Renal pelvis (tissue), 12 donors: ENCODE data around the gene KRT5. TPM values are rescaled to one million over a fixed set of nuclear protein-coding genes. Genes with fewer than 3 reads are reported as not detected.

Experiments
- DNase-seq: peaks from one replicate; pipeline ENCODE4 v3.0.0-alpha.2; 2013
- long read RNA-seq, 16 experiments: transcript quantifications; one replicate each; lab custom pipeline, GENCODE V29; 2026
- polyA plus RNA-seq, 3 donors: library from polyadenylated mRNA; unstranded; fragments of 120-200 nt; gene quantifications; one replicate each; pipeline ENCODE4 v1.2.1, GENCODE V29; 2013; ENCODE audit not compliant: insufficient read length in 3 of 3

Gene KRT5
- polyA plus RNA-seq = 1 to 10 TPM in 1 of 3 donors, under 1 TPM in 2; 0.44 to 1.1 (median 0.59) TPM
- long read RNA-seq, donor 1 = 0 reads
- long read RNA-seq, donor 2 = 0 reads
- long read RNA-seq, donor 3 = 0 reads
- long read RNA-seq, donor 4, partial matches to known transcripts = 0 of 1 reads
- long read RNA-seq, donor 4, other reads (novel, unspliced or antisense) = 0 of 1 reads
- long read RNA-seq, donor 5 = 0 reads
- long read RNA-seq, donor 6 = 0 reads
- long read RNA-seq, donor 7, partial matches to known transcripts = 0 of 2 reads
- long read RNA-seq, donor 7, other reads (novel, unspliced or antisense) = 0 of 2 reads
- long read RNA-seq, donor 8 = 0 reads
- long read RNA-seq, donor 9 = 0 reads
- long read RNA-seq, donor 10 = 0 reads
- long read RNA-seq, donor 11 = 0 reads
- long read RNA-seq, donor 12, partial matches to known transcripts = 0 of 1 reads
- long read RNA-seq, donor 12, other reads (novel, unspliced or antisense) = 0 of 1 reads
- long read RNA-seq, donor 13 = 0 reads
- long read RNA-seq, donor 14 = 0 reads
- long read RNA-seq, donor 15 = 0 reads
- long read RNA-seq, donor 16 = 0 reads

GRCh38 chr12:52519826-52520662 lies at the start of gene KRT5:
Gene KRT5 (minus strand): TSS chr12:52520394. CDS start chr12:52520296, 98 bp downstream.
- no peak for DNase-seq

- no peak for DNase-seq
These were observed 47.9 kb upstream of the KRT5 start for GRCh38 chr12:52568111-52568510.

GRCh38 chr12:52566847-52567291 lies 46.7 kb upstream of the KRT5 start:
- DNase-seq = no peak

GRCh38 chr12:52564582-52564981 lies 44.4 kb upstream of the KRT5 start:
- no peak for DNase-seq

GRCh38 chr12:52561880-52562449 lies 41.8 kb upstream of the KRT5 start:
- no peak for DNase-seq

GRCh38 chr12:52559979-52560378 lies 39.8 kb upstream of the KRT5 start:
- no peak for DNase-seq

- no peak for DNase-seq
These were observed 38.7 kb upstream of the KRT5 start for GRCh38 chr12:52558781-52559445.

- DNase-seq = no peak
These were observed 37.3 kb upstream of the KRT5 start for GRCh38 chr12:52557476-52557875.

- DNase-seq = no peak
These were observed 35.4 kb upstream of the KRT5 start for GRCh38 chr12:52555577-52555976.

- no peak for DNase-seq
These were observed 32.5 kb upstream of the KRT5 start, which contains the start of gene KRT71 for GRCh38 chr12:52552681-52553195. Gene KRT71 (minus strand): TSS chr12:52553145. CDS start chr12:52553077, 68 bp downstream.

GRCh38 chr12:52552055-52552454 lies 31.9 kb upstream of the KRT5 start:
- no peak for DNase-seq

GRCh38 chr12:52551216-52551865 lies 31.1 kb upstream of the KRT5 start:
- DNase-seq = no peak

- DNase-seq = no peak
These were observed 25.9 kb upstream of the KRT5 start for GRCh38 chr12:52546126-52546525.

GRCh38 chr12:52543985-52544883 lies 24.0 kb upstream of the KRT5 start:
- no peak for DNase-seq

GRCh38 chr12:52542785-52543318 lies 22.7 kb upstream of the KRT5 start:
- DNase-seq = no peak

GRCh38 chr12:52542157-52542556 lies 22.0 kb upstream of the KRT5 start:
- no peak for DNase-seq

GRCh38 chr12:52541709-52542108 lies 21.5 kb upstream of the KRT5 start:
- DNase-seq = no peak

- no peak for DNase-seq
These were observed 20.3 kb upstream of the KRT5 start for GRCh38 chr12:52540531-52540930.

GRCh38 chr12:52539821-52540173 lies 19.6 kb upstream of the KRT5 start:
- DNase-seq = no peak
